GM06990 (cell line): ENCODE results near the gene STAB2.
"Not testable (repeated sequence)": the region's sequence is repeated elsewhere in the genome, so short reads cannot be mapped to it uniquely, and the experiment has no call there.

ENCODE experiments used
- DNase-seq: peaks from one replicate; pipeline ENCODE4 v3.0.0-alpha.2; 2011; ENCODE audit not compliant: insufficient read length; ENCODE audit errors: extremely low read depth
- H3K27me3 ChIP-seq: replicated peaks from 2 replicates; pipeline ENCODE4 v1.6.0; 2011; ENCODE audit warnings: low read length; ENCODE audit not compliant: control insufficient read depth, insufficient read depth
- H3K36me3 ChIP-seq: 2 replicates; pipeline ENCODE4 v1.5.1; 2011; ENCODE audit warnings: low read length; ENCODE audit not compliant: control insufficient read depth, insufficient read depth
- H3K4me3 ChIP-seq: replicated peaks from 2 replicates; pipeline ENCODE4 v1.5.1; 2011; ENCODE audit warnings: low read depth, mild to moderate bottlenecking, control low read depth, low read length
- TF ChIP-seq, protein P1 (sequence below): IDR thresholded peaks from 2 replicates; pipeline ENCODE4 v1.5.1; 2011; ENCODE audit warnings: low read length, control low read depth, mild to moderate bottlenecking, inconsistent platforms; ENCODE audit not compliant: insufficient read depth, poor library complexity, severe bottlenecking

STAB2 gene

DNA sequence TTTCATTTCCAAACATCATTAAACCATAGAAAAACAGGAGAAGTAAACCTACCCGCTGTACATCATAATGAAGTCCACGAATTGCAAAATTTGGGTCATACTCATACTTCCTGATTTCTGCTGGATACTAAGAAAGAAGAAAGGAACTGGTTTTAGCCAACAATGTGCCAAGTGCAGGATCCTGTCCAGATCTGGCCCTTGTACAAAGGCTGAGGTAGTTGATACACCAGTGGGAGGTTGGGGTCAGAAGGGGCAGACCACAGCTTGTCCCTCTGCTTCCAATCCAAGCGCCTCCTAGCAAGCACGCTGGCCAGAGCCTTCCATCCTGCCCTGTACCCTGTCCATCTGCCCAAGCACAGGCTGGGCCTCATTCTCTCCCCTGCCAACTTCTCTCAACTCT, 219.7 kb downstream of the STAB2 start:
- Histone ChIP-seq H3K36me3 (peaks cover 2% of the 10 kb centered on the region), H3K4me3 (no peak overlapping the region), H3K27me3 (no peaks in the 10 kb centered on the region)
- no peak for DNase-seq
- TF ChIP-seq, protein P1, sequence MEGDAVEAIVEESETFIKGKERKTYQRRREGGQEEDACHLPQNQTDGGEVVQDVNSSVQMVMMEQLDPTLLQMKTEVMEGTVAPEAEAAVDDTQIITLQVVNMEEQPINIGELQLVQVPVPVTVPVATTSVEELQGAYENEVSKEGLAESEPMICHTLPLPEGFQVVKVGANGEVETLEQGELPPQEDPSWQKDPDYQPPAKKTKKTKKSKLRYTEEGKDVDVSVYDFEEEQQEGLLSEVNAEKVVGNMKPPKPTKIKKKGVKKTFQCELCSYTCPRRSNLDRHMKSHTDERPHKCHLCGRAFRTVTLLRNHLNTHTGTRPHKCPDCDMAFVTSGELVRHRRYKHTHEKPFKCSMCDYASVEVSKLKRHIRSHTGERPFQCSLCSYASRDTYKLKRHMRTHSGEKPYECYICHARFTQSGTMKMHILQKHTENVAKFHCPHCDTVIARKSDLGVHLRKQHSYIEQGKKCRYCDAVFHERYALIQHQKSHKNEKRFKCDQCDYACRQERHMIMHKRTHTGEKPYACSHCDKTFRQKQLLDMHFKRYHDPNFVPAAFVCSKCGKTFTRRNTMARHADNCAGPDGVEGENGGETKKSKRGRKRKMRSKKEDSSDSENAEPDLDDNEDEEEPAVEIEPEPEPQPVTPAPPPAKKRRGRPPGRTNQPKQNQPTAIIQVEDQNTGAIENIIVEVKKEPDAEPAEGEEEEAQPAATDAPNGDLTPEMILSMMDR, result no peak

DNA sequence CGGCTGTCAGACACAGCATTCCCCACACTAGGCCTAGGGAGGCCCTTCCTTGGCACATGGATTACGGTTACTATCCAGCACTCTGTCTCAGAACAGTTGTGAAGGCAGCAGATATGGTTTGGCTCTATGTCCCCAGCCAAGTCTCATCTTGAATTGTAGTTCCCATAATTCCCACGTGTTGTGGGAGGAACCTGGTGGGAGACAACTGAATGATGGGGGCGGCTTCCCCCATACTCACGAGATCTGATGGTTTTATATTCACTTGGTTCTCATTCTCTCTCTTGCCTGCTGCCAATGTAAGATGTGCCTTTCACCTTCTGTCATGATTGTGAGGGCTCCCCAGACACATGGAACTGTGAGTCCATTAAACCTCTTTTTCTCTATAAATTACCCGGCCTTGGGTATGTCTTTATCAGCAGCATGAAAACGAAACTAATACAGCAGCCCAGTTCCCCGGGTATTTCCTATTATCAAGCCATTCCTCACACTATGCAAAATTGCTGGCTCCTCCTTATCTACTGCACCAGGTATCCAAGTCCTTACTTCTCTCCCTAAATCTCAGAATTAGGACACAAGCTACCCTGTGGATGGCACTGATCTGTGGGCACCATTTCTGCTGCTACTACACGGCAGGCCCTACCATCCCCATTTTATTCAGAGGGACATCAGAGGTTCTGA, 220.6 kb downstream of the STAB2 start:
- TF ChIP-seq, protein P1, result no peak
- Histone ChIP-seq H3K4me3 (no peak overlapping the region), H3K27me3 (no peaks in the 10 kb centered on the region), H3K36me3 (peaks cover 2% of the 10 kb centered on the region)
- DNase-seq, result no peak

DNA sequence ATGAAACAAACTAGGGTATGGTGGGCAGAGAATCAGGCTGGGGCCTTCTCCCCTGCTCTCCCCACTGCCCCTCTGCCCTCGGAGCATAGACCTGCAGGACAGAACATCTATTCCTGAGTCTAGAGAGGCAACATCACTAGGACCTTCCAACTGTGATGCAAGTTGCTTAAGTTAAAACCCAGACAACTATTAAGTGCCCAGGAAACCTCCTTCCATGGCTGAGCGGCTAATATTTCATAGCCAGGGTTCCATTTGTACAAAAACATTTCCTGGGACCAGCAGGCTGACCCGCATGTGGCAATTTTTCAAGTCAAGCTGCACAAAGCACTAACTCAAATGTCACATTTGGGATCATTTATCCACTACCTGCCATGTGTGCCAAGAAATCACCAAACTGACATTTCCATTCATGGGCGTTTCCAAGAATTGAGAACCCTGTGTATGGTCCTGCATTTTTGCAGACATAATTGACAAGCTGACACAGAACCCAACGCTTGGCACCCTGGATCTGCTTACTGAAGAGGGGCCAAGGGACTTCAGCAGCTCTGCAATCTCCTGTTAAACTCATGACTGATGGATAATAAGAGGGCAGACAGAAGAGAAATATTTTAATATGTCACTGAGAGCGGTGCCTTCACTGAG, 221.3 kb downstream of the STAB2 start:
- Histone ChIP-seq H3K27me3 (no peaks in the 10 kb centered on the region), H3K36me3 (peaks cover 4% of the 10 kb centered on the region), H3K4me3 (no peak overlapping the region)
- TF ChIP-seq, protein P1, result no peak
- no peak for DNase-seq

DNA sequence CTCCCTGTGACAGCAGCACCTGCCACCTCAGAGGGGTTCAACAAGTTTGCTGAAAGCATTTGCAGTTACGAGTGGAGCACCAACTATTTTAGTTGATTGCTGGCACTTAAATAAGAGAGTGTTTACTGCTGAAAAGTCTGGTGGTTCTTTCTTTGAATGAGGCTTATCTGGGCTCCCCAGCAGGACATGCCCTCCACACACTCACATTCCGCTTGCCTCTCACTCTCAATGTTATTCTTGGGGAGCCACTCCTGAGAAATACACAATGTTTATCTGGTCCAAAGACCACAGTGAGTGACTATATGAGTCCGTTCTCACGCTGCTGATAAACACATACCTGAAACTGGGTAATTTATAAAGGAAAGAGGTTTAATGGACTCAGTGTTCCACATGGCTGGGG, 222.1 kb downstream of the STAB2 start:
- Histone ChIP-seq H3K36me3 (peaks cover 4% of the 10 kb centered on the region), H3K4me3 (no peak overlapping the region), H3K27me3 (no peaks in the 10 kb centered on the region)
- DNase-seq, result no peak
- TF ChIP-seq, protein P1, result no peak

DNA sequence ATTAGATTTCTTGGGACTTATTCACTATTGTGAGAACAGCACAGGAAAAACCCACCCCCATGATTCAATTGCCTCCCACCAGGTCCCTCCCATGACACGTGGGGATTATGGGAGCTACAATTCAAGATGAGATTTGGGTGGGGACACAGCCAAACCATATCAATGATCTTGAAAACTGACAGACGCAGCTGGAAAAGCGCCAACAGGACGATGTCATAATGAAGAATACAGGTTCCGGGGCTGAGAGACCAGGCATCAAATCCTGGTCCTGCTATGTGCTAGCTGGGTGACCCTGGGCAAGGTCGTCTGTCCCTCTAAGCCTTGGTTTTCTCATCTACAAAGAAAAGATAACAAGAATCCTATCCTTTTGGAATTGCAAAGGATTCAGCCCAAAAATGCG, 222.6 kb downstream of the STAB2 start:
- H3K4me3 ChIP-seq, DNase-seq, H3K36me3 ChIP-seq, H3K27me3 ChIP-seq: not testable (repeated sequence)

DNA sequence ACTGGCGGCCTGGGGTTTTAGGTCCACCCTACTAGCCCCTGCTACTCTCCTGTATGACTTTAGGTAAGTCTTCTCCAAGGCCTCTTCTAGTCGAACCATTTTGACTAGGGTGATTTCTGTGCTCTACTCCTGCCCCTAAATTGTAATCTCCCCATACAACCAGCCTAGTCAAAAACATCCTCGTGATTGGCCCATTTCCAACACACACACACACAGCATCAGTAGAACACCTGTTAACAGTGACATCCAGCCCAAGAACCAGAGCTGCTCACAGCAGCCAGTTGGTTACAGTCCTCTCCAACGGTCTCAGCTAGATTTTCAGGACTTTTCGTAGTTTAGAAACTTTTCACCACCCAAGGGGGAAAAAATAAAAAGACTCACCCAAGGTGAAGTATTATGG, 223.0 kb downstream of the STAB2 start:
- Histone ChIP-seq H3K27me3 (no peaks in the 10 kb centered on the region), H3K4me3 (no peak overlapping the region), H3K36me3 (peaks cover 4% of the 10 kb centered on the region)
- no peak for DNase-seq
- TF ChIP-seq, protein P1, result no peak
